ENCODE results near the gene PUS7L. TPM values are rescaled to one million over a fixed set of nuclear protein-coding genes. Genes with fewer than 3 reads are reported as not detected.
"Not testable (repeated sequence)": the region's sequence is repeated elsewhere in the genome, so short reads cannot be mapped to it uniquely, and the experiment has no call there.

Gene PUS7L
- total RNA-seq, 1 experiment from 2014 or later = 16.2 TPM

GRCh38 chr12:43711348-43711747 lies 47.2 kb downstream of the PUS7L start:
- no TSS peak for BruUV-seq (replicated peaks)
- no peak overlapping the region for H3K27ac ChIP-seq (ENCODE audit: low read depth, low read length, poor library complexity, severe bottlenecking)
- H3K4me3 ChIP-seq (ENCODE audit: low read depth, low read length, poor library complexity, severe bottlenecking) = no peak overlapping the region
- ChIA-PET POLR2A (ENCODE audit: low non-redundant PET) (no interaction called here), CTCF (no interaction called here)
- DNase-seq (ENCODE audit: low spot score) = no peak
- H3K4me1 ChIP-seq (ENCODE audit: insufficient read depth, low read length, poor library complexity, severe bottlenecking) = no peaks in the 10 kb centered on the region
- no peaks in the 10 kb centered on the region for H3K27me3 ChIP-seq (replicated peaks; ENCODE audit: insufficient read depth, low read depth, low read length, poor library complexity)
- no peaks in the 10 kb centered on the region for H3K36me3 ChIP-seq (ENCODE audit: insufficient read depth, low read length, poor library complexity, severe bottlenecking)
- no peaks in the 10 kb centered on the region for H3K9me3 ChIP-seq (ENCODE audit: low read depth, low read length, poor library complexity, severe bottlenecking)
- intact Hi-C loops (cut with micrococcal nuclease; ENCODE audit: unreplicated experiment) = no loop called here
- TF ChIP-seq CTCF (conservative IDR thresholded peaks at IDR 0.05; ENCODE audit: low read depth, low read length) (no peak), EZH2 (IDR thresholded peaks at IDR 0.05; ENCODE audit: borderline replicate concordance, low read depth, low read length, poor library complexity, severe bottlenecking) (no peak)

- DNase-seq (ENCODE audit: low spot score); BruUV-seq (replicated peaks); H3K36me3 ChIP-seq (ENCODE audit: insufficient read depth, low read length, poor library complexity, severe bottlenecking); H3K9me3 ChIP-seq (ENCODE audit: low read depth, low read length, poor library complexity, severe bottlenecking); H3K27ac ChIP-seq (ENCODE audit: low read depth, low read length, poor library complexity, severe bottlenecking); H3K4me3 ChIP-seq (ENCODE audit: low read depth, low read length, poor library complexity, severe bottlenecking); H3K4me1 ChIP-seq (ENCODE audit: insufficient read depth, low read length, poor library complexity, severe bottlenecking); H3K27me3 ChIP-seq (replicated peaks; ENCODE audit: insufficient read depth, low read depth, low read length, poor library complexity); CTCF ChIA-PET; intact Hi-C loops (cut with micrococcal nuclease; ENCODE audit: unreplicated experiment); POLR2A ChIA-PET (ENCODE audit: low non-redundant PET): not testable (repeated sequence)
Measured at GRCh38 chr12:43703772-43704171, 54.8 kb downstream of the PUS7L start.

- H3K9me3 ChIP-seq (ENCODE audit: low read depth, low read length, poor library complexity, severe bottlenecking); intact Hi-C loops (cut with micrococcal nuclease; ENCODE audit: unreplicated experiment); POLR2A ChIA-PET (ENCODE audit: low non-redundant PET); H3K27ac ChIP-seq (ENCODE audit: low read depth, low read length, poor library complexity, severe bottlenecking); H3K36me3 ChIP-seq (ENCODE audit: insufficient read depth, low read length, poor library complexity, severe bottlenecking); H3K4me1 ChIP-seq (ENCODE audit: insufficient read depth, low read length, poor library complexity, severe bottlenecking); CTCF ChIA-PET; H3K27me3 ChIP-seq (replicated peaks; ENCODE audit: insufficient read depth, low read depth, low read length, poor library complexity); BruUV-seq (replicated peaks); H3K4me3 ChIP-seq (ENCODE audit: low read depth, low read length, poor library complexity, severe bottlenecking): not testable (repeated sequence)
- DNase-seq (ENCODE audit: low spot score) = peak; percentile 9
Measured at GRCh38 chr12:43701194-43701593, 57.4 kb downstream of the PUS7L start.

- no peaks in the 10 kb centered on the region for H3K36me3 ChIP-seq (ENCODE audit: insufficient read depth, low read length, poor library complexity, severe bottlenecking)
- BruUV-seq (replicated peaks) = no TSS peak
- POLR2A ChIA-PET (ENCODE audit: low non-redundant PET) = no interaction called here
- no peaks in the 10 kb centered on the region for H3K9me3 ChIP-seq (ENCODE audit: low read depth, low read length, poor library complexity, severe bottlenecking)
- peaks cover 12% of the 10 kb centered on the region for H3K4me1 ChIP-seq (ENCODE audit: insufficient read depth, low read length, poor library complexity, severe bottlenecking)
- intact Hi-C loops (cut with micrococcal nuclease; ENCODE audit: unreplicated experiment) = no loop called here
- no peaks in the 10 kb centered on the region for H3K27me3 ChIP-seq (replicated peaks; ENCODE audit: insufficient read depth, low read depth, low read length, poor library complexity)
- TF ChIP-seq CTCF (conservative IDR thresholded peaks at IDR 0.05; ENCODE audit: low read depth, low read length) = no peak
- no peak for TF ChIP-seq EZH2 (IDR thresholded peaks at IDR 0.05; ENCODE audit: borderline replicate concordance, low read depth, low read length, poor library complexity, severe bottlenecking)
- H3K27ac ChIP-seq (ENCODE audit: low read depth, low read length, poor library complexity, severe bottlenecking) = no peak overlapping the region
- no peak overlapping the region for H3K4me3 ChIP-seq (ENCODE audit: low read depth, low read length, poor library complexity, severe bottlenecking)
- DNase-seq (ENCODE audit: low spot score) = no peak
- CTCF ChIA-PET = no interaction called here
Measured at GRCh38 chr12:43696154-43696553, 62.4 kb downstream of the PUS7L start.
